ENCODE data around the gene ZNF354C. TPM values are rescaled to one million over a fixed set of nuclear protein-coding genes. Genes with fewer than 3 reads are reported as not detected.
"Not testable (repeated sequence)": the region's sequence is repeated elsewhere in the genome, so short reads cannot be mapped to it uniquely, and the experiment has no call there.

The ZNF354C gene
- total RNA-seq, 1 donor = 8.6 TPM

DNA sequence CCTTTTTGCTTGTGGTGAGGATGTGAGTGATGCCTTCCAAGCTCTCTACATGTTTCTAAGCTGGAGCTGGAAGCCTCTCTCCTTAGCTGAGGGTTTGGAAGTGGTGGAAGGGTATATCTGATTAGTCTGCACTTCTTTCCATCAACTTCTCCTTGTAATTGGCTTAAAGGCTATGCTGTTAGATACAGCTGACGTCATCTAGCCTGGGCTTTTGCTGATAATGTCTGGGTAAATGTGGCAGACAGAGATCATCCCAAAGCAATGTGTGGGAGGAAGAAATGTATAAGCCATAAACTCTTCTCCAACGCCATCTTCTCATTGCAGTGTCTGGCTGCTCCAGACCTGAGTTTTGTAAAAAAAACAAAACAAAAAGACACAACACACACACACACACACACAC, 29.3 kb downstream of the ZNF354C start:
- DNase-seq (ENCODE audit: low read depth) = no peak
- no peak overlapping the region for H3K4me3 ChIP-seq (ENCODE audit: low read depth, low read length)
- TF ChIP-seq, protein P1, sequence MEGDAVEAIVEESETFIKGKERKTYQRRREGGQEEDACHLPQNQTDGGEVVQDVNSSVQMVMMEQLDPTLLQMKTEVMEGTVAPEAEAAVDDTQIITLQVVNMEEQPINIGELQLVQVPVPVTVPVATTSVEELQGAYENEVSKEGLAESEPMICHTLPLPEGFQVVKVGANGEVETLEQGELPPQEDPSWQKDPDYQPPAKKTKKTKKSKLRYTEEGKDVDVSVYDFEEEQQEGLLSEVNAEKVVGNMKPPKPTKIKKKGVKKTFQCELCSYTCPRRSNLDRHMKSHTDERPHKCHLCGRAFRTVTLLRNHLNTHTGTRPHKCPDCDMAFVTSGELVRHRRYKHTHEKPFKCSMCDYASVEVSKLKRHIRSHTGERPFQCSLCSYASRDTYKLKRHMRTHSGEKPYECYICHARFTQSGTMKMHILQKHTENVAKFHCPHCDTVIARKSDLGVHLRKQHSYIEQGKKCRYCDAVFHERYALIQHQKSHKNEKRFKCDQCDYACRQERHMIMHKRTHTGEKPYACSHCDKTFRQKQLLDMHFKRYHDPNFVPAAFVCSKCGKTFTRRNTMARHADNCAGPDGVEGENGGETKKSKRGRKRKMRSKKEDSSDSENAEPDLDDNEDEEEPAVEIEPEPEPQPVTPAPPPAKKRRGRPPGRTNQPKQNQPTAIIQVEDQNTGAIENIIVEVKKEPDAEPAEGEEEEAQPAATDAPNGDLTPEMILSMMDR (IDR thresholded peaks at IDR 0.05; ENCODE audit: insufficient read depth, low read length) = no peak

DNA sequence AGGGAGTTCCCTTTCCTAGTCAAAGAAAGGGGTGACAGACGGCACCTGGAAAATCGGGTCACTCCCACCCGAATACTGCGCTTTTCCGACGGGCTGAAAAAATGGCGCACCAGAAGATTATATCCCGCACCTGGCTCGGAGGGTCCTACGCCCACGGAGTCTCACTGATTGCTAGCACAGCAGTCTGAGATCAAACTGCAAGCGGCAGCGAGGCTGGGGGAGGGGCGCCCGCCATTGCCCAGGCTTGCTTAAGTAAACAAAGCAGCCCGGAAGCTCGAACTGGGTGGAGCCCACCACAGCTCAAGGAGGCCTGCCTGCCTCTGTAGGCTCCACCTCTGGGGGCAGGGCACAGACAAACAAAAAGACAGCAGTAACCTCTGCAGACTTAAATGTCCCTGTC, 41.1 kb downstream of the ZNF354C start:
- DNase-seq (ENCODE audit: low read depth) = not testable (repeated sequence)

DNA sequence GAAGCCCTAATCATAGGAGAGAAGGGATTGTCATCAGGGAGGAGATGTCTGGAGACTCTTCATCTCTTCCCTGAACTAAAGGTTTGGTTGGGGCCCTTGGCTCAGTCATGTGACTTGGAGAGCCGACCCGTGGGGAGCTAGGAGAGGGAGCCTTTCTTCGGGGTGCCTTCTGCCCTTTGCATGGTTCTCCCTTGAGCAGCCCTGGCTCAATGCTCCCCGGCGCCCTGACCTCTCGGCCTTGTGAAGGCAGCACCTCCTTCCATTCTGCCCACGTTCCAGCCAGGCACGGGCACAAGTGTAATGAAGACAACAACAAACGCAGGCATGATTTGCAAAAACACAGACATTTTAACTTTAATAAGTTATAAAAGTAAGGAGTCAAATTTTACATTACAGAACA, 50.4 kb downstream of the ZNF354C start:
- DNase-seq (ENCODE audit: low read depth) = no peak
- TF ChIP-seq, protein P1 (IDR thresholded peaks at IDR 0.05; ENCODE audit: insufficient read depth, low read length) = no peak
- no peak overlapping the region for H3K4me3 ChIP-seq (ENCODE audit: low read depth, low read length)

More for the DNA sequence above, 41.1 kb downstream of the ZNF354C start:
- not testable (repeated sequence) for H3K4me3 ChIP-seq (ENCODE audit: low read depth, low read length)

DNA sequence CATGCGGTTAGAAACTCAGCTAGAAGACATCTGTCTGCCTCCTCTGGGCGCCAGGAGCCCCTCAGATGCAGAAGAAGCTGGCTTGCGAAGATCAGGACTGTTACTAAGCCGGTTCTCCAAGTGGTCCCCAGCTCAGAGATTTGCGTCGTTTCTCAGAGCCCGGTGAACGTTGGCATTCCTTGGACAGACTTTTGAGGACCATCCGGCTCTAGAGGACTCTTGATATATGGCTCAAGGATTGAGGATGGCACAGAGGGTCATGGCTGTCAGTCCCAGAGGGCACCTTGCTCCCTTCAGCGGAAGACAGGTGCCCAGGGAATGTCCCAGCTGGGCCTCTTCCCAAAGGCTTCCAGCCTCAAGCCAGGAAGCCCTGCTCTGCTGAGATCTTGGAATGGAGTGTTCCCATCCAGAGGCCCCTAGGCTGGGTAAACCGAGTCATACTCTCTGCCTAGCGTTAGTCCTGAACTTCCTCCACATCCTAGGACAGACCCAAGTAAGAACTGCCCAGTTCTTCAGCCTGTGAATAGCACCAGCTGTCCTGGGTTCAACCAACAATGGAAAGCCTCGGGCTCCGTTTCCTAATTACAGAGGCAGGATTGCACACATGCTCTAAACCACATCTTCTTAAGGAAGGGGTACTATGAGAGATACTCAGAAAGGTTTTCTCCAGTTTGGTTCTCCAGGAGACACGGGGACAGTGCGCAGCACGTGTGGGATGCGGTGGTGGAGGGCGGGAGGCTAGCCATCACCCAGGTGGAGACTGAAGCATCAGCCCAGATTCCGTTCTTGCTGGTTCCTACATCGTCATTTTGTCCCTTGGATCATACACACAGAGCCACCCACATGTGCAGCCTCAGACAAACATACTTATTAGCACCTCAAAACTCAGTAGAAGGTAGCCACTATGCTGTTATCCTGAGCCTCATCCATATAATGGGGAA, 51.4 kb downstream of the ZNF354C start:
- no peak overlapping the region for H3K4me3 ChIP-seq (ENCODE audit: low read depth, low read length)
- TF ChIP-seq, protein P1 (IDR thresholded peaks at IDR 0.05; ENCODE audit: insufficient read depth, low read length) = no peak
- no peak for DNase-seq (ENCODE audit: low read depth)

DNA sequence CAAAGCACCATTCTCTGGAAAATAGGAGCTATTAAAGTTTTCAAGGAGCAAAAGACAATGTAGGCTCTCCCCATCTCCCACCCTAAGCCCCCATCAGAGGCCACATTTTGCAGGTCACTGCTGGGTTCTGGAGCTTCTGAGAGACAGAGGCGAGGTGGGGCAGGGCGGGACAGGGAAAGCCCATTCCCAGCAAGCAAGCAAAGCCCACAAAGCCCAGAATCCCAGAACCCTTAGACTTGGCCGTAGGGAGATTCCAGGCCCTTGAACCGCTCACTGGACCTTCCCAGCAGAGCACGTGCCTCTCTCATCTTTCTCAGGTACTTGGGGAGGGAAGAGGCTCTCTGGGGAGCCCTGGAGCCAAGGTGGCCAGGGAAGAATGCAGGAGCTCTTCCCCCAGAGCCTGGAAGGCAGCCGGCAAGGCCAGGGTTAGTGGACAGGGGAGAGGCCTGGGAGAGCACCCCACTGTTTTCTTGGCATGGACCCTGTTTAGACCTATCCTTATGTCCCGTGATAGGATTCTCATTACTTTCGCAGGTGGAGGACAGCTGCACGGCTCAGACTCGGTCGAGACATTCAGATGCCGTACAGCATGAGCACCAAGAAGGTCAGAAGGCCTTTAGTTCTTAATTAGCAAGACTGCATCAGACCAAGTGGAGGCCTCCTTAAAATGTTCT, 52.4 kb downstream of the ZNF354C start:
- TF ChIP-seq, protein P1 (IDR thresholded peaks at IDR 0.05; ENCODE audit: insufficient read depth, low read length) = no peak
- H3K4me3 ChIP-seq (ENCODE audit: low read depth, low read length) = no peak overlapping the region
- DNase-seq (ENCODE audit: low read depth) = no peak

DNA sequence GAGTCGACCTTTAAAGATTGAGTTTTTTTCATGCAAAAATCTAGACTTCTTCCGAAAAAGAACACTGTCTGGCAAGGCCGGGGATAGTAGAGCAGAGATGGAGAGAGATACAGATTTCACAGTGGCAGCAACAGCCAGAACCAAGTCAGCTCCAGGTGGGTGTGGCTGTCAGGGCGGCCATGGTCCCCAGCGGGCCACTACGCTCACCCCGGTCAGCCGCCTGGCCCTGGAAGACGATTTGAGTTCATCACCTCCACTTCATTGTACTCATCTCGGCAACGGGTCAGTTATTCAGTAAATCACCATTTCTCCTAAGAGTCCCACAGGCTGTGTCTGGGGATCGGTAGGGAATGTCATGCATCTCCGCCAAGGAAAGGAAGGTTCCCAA, 53.0 kb downstream of the ZNF354C start:
- TF ChIP-seq, protein P1 (IDR thresholded peaks at IDR 0.05; ENCODE audit: insufficient read depth, low read length) = no peak
- no peak for DNase-seq (ENCODE audit: low read depth)
- H3K4me3 ChIP-seq (ENCODE audit: low read depth, low read length) = no peak overlapping the region

DNA sequence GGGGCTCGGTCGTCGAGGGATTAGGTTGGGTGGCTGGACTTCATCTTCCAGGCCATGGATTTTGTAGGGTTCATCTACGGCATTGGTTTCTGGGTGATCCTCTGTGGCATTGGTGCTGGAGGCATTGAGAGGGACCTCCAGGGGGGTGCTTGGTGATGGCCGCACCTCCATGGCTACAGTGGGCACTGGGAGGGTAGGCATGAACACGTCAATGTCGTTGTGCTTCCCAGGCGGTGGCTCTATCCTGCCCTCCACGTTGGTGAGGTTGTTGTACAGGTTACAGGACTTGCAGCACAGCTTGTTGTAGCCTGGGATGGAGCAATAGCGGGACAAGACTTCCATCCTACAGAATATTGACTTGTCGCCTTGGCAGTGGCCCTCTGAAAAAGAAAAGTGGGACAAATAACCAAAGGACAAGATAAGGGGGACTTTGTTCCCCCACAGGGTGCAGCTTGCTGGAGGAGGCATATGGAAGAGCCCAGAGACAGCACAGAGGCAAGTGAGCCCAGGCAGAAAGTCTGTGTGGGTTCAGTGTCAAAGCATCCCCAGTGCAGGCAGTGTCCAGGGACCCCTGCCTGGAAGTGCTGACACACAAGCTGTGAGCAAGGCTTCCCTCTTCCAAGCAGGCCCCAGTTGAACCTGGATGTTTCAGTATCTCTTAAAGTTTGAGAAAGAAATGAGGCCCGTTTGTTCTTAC, 53.9 kb downstream of the ZNF354C start:
- no peak for DNase-seq (ENCODE audit: low read depth)
- TF ChIP-seq, protein P1 (IDR thresholded peaks at IDR 0.05; ENCODE audit: insufficient read depth, low read length) = no peak

More for the DNA sequence above, 53.9 kb downstream of the ZNF354C start:
- H3K4me3 ChIP-seq (ENCODE audit: low read depth, low read length) = no peak overlapping the region

All from fibroblast of the aortic adventitia (primary cell).